ENCODE data around the gene TXNDC17. TPM values are rescaled to one million over a fixed set of nuclear protein-coding genes. Genes with fewer than 3 reads are reported as not detected.

Gene TXNDC17
- total RNA-seq, 1 donor from 2014 or later = 193 TPM

GRCh38 chr17:6677158-6677831 is 36.4 kb downstream of the TXNDC17 start:
- no peak overlapping the region for H3K4me3 ChIP-seq (ENCODE audit: low read depth, low read length)
- DNase-seq (ENCODE audit: low read depth) = no peak
- TF ChIP-seq, protein P1, sequence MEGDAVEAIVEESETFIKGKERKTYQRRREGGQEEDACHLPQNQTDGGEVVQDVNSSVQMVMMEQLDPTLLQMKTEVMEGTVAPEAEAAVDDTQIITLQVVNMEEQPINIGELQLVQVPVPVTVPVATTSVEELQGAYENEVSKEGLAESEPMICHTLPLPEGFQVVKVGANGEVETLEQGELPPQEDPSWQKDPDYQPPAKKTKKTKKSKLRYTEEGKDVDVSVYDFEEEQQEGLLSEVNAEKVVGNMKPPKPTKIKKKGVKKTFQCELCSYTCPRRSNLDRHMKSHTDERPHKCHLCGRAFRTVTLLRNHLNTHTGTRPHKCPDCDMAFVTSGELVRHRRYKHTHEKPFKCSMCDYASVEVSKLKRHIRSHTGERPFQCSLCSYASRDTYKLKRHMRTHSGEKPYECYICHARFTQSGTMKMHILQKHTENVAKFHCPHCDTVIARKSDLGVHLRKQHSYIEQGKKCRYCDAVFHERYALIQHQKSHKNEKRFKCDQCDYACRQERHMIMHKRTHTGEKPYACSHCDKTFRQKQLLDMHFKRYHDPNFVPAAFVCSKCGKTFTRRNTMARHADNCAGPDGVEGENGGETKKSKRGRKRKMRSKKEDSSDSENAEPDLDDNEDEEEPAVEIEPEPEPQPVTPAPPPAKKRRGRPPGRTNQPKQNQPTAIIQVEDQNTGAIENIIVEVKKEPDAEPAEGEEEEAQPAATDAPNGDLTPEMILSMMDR (IDR thresholded peaks at IDR 0.05; ENCODE audit: insufficient read depth, low read length, poor library complexity, severe bottlenecking) = no peak
- H3K36me3 ChIP-seq (ENCODE audit: control insufficient read depth, insufficient read depth, low read length) = no peaks in the 10 kb centered on the region
- peaks cover 21% of the 10 kb centered on the region for H3K27me3 ChIP-seq (ENCODE audit: control insufficient read depth, insufficient read depth, low read length)

DNA sequence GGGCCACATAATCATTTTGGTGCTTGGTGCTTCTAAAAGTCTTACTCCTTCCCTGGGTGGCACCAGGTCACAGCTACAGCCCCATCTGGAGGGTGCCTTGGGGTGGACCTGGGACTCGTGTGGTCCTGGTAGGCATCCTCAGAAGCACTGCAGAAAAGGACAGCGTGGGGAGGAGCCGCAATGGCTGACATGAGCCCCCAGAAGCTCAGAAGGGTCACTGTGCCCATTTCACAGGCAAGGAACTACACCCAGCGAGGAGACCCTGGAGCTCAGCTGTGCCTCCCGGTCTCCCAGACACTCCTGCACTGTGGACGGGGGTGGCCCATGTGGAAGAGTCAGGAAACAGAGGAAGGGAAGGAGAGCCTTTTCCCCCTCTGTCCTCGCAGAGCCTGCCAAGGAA is 37.1 kb downstream of the TXNDC17 start:
- TF ChIP-seq, protein P1 (IDR thresholded peaks at IDR 0.05; ENCODE audit: insufficient read depth, low read length, poor library complexity, severe bottlenecking) = no peak
- no peak for DNase-seq (ENCODE audit: low read depth)
- H3K36me3 ChIP-seq (ENCODE audit: control insufficient read depth, insufficient read depth, low read length) = no peaks in the 10 kb centered on the region
- H3K27me3 ChIP-seq (ENCODE audit: control insufficient read depth, insufficient read depth, low read length) = peaks cover 23% of the 10 kb centered on the region
- H3K4me3 ChIP-seq (ENCODE audit: low read depth, low read length) = no peak overlapping the region

DNA sequence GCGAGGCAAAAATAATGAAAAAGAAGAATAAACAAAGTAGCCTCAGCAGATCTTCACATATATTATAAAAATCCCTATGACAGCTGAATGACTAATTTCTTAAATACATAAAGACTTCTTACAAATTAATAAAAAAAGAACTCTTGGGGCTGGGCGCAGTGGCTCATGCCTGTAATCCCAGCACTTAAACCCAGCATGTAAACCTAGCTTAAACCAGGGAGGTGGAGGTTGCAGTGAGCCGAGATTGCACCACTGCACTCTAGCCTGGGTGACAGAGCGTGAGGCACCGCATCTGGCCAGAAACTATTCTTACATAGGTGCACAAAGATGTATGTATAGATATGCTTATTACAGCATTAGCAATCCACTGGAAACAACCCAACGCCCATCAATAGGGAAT is 38.4 kb downstream of the TXNDC17 start:
- TF ChIP-seq, protein P1 (IDR thresholded peaks at IDR 0.05; ENCODE audit: insufficient read depth, low read length, poor library complexity, severe bottlenecking) = no peak
- Histone ChIP-seq H3K4me3 (ENCODE audit: low read depth, low read length) (no peak overlapping the region), H3K27me3 (ENCODE audit: control insufficient read depth, insufficient read depth, low read length) (peaks cover 25% of the 10 kb centered on the region), H3K36me3 (ENCODE audit: control insufficient read depth, insufficient read depth, low read length) (no peaks in the 10 kb centered on the region)
- no peak for DNase-seq (ENCODE audit: low read depth)

DNA sequence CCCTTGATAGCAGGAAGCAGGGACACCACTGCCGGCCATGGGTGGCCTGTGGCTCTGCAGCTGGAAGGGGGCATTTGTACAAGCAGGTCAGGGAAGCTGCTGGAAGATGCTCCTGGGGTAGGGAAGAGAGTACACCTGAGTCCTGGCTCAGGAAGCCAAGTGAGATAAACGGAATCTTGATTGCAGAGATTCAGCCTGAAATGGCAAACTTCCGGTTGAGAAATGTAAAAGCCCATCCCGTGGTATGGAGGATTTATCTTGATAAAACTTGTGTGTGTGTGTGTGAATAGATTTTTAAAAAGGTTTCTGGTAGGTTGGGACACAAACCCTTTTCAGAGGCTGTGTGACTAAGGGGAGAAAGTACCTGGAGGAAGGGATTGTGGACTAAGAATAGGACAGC is 40.3 kb downstream of the TXNDC17 start:
- TF ChIP-seq, protein P1 (IDR thresholded peaks at IDR 0.05; ENCODE audit: insufficient read depth, low read length, poor library complexity, severe bottlenecking) = no peak
- peaks cover 19% of the 10 kb centered on the region for H3K27me3 ChIP-seq (ENCODE audit: control insufficient read depth, insufficient read depth, low read length)
- H3K4me3 ChIP-seq (ENCODE audit: low read depth, low read length) = no peak overlapping the region
- DNase-seq (ENCODE audit: low read depth) = no peak
- no peaks in the 10 kb centered on the region for H3K36me3 ChIP-seq (ENCODE audit: control insufficient read depth, insufficient read depth, low read length)

DNA sequence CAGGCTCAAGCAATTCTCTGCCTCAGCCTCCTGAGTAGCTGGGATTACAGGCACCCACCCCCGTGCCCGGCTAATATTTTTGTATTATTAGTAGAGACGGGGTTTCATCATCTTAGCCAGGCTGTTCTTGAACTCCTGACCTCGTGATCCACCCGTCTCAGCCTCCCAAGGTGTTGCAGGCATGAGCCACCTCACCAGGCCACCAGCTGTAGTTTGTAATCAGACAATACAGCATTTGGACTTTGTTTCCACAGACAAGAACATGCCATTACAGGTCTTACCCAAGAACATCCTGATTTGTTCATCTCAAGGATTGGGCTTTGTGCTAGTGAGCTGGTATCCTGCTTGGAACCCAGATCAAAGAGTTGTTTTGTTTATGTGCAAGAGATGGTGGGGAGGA is 40.8 kb downstream of the TXNDC17 start:
- peaks cover 20% of the 10 kb centered on the region for H3K27me3 ChIP-seq (ENCODE audit: control insufficient read depth, insufficient read depth, low read length)
- DNase-seq (ENCODE audit: low read depth) = no peak
- H3K4me3 ChIP-seq (ENCODE audit: low read depth, low read length) = no peak overlapping the region
- no peaks in the 10 kb centered on the region for H3K36me3 ChIP-seq (ENCODE audit: control insufficient read depth, insufficient read depth, low read length)
- TF ChIP-seq, protein P1 (IDR thresholded peaks at IDR 0.05; ENCODE audit: insufficient read depth, low read length, poor library complexity, severe bottlenecking) = no peak

DNA sequence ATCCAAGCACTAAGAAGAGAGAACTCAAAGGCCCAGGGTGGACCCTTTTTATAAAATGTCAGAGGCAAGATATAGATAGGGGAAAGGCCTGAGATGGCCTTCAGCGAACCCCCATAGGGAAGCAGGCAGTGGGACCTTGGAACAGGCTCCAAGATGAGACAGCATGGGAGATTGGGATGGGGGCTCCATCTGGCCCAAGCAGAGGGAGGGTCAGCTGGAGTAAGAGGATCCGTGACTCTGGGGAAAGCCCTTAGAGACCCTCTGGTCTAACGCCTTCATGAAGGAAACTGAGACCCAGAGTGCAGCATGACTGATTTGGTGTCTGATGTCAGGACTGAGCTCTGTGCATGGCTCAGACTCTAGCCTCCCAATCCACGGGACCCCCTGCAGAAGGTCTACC is 41.5 kb downstream of the TXNDC17 start:
- peaks cover 17% of the 10 kb centered on the region for H3K27me3 ChIP-seq (ENCODE audit: control insufficient read depth, insufficient read depth, low read length)
- no peaks in the 10 kb centered on the region for H3K36me3 ChIP-seq (ENCODE audit: control insufficient read depth, insufficient read depth, low read length)
- H3K4me3 ChIP-seq (ENCODE audit: low read depth, low read length) = no peak overlapping the region
- DNase-seq (ENCODE audit: low read depth) = no peak
- TF ChIP-seq, protein P1 (IDR thresholded peaks at IDR 0.05; ENCODE audit: insufficient read depth, low read length, poor library complexity, severe bottlenecking) = no peak
